Measurements from ENCODE around the gene PIBF1.

DNA sequence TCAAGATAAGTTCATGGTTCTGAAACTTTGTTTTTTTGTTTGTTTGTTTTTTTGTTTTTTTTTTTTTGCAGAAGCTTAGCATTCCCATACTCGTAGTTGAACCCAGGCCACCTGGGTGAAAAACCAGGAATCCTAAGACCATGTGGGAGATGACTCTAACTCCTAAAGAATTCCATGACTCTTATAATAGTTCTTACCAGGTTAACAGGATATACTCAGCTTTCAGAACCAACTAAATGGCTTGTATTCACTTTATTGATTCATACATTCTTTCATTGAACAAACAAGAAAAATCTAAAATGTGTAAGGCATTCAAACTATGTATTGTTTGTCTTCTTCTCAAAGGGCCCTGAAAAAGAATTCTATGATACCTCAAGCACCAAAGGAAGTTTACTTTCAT lies 236.4 kb downstream of the PIBF1 start:
- TF ChIP-seq, protein P1, sequence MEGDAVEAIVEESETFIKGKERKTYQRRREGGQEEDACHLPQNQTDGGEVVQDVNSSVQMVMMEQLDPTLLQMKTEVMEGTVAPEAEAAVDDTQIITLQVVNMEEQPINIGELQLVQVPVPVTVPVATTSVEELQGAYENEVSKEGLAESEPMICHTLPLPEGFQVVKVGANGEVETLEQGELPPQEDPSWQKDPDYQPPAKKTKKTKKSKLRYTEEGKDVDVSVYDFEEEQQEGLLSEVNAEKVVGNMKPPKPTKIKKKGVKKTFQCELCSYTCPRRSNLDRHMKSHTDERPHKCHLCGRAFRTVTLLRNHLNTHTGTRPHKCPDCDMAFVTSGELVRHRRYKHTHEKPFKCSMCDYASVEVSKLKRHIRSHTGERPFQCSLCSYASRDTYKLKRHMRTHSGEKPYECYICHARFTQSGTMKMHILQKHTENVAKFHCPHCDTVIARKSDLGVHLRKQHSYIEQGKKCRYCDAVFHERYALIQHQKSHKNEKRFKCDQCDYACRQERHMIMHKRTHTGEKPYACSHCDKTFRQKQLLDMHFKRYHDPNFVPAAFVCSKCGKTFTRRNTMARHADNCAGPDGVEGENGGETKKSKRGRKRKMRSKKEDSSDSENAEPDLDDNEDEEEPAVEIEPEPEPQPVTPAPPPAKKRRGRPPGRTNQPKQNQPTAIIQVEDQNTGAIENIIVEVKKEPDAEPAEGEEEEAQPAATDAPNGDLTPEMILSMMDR (IDR thresholded peaks at IDR 0.05): no peak
- no peak for TF ChIP-seq POLR2AphosphoS5 (IDR thresholded peaks at IDR 0.05; ENCODE audit: insufficient read depth in 1 of 2, low read depth in 1 of 2)
- no peak for TF ChIP-seq POLR2A (IDR thresholded peaks at IDR 0.05)

All from vagina (tissue), 2 donors.